T-cell (primary cell): ENCODE results near the gene MTARC1. TPM values are rescaled to one million over a fixed set of nuclear protein-coding genes. Genes with fewer than 3 reads are reported as not detected.

Source experiments
- ATAC-seq, 4 experiments: fragments of 200-7000 bp in 3 of 4; fragments of 150-1000 bp in 1 of 4; cut with Tn5 transposase; replicated peaks in 1 of 4; 1 replicate in 3 of 4; 2 replicates in 1 of 4; pipeline ENCODE4 v1.10.0; 2021; ENCODE audit warnings: moderate library complexity in 3 of 4, mild to moderate bottlenecking in 2 of 4, moderate number of reproducible peaks in 1 of 4
- CTCF ChIA-PET, 2 donors: fragments of 300-600 bp; sonication (Branson Sonifier 250); formaldehyde crosslinking; loops; one replicate each; lab custom pipeline; 2022; ENCODE audit warnings: antibody characterized with exemption in 2 of 2; lab: Charles Lee
- POLR2A ChIA-PET, 2 donors: fragments of 300-600 bp; sonication (Branson Sonifier 250); formaldehyde crosslinking; loops; one replicate each; lab custom pipeline; 2022; ENCODE audit warnings: antibody characterized with exemption in 2 of 2; lab: Charles Lee
- DNase-seq, 35 experiments: peaks; one replicate each; pipeline versions ENCODE4 v3.0.0 to v3.0.0-alpha.2; 2013 to 2023
- H3K27ac ChIP-seq: one replicate; pipeline ENCODE4 v1.5.1; 2013; ENCODE audit warnings: low read length
- H3K27me3 ChIP-seq, 2 experiments: replicated peaks in 1 of 2; 1 replicate in 1 of 2; 2 replicates in 1 of 2; pipeline versions ENCODE4 v1.6.1 to v1.7.0; 2013; ENCODE audit warnings: low read length in 1 of 2, mixed read lengths in 1 of 2; ENCODE audit not compliant: control insufficient read depth in 2 of 2, insufficient read depth in 2 of 2; ENCODE audit errors: extremely low read depth in 1 of 2
- H3K36me3 ChIP-seq, 2 donors: 1 replicate in 1 of 2; 2 replicates in 1 of 2; pipeline versions ENCODE4 v1.6.1 to v1.7.0; 2013; ENCODE audit warnings: low read length in 1 of 2; ENCODE audit not compliant: control insufficient read depth in 2 of 2, insufficient read depth in 1 of 2; ENCODE audit errors: extremely low read depth in 1 of 2
- H3K4me1 ChIP-seq, 2 experiments: 1 replicate in 1 of 2; 2 replicates in 1 of 2; pipeline versions ENCODE4 v1.6.1 to v1.7.0; 2013; ENCODE audit warnings: low read length in 2 of 2, mixed read lengths in 1 of 2; ENCODE audit not compliant: insufficient read depth in 2 of 2, control insufficient read depth in 1 of 2; ENCODE audit errors: extremely low read depth in 1 of 2
- H3K4me3 ChIP-seq, 2 donors: 1 replicate in 1 of 2; 2 replicates in 1 of 2; pipeline versions ENCODE4 v1.5.1 to v1.7.0; 2013; ENCODE audit warnings: mild to moderate bottlenecking in 2 of 2, low read length in 1 of 2, moderate library complexity in 1 of 2; ENCODE audit not compliant: control insufficient read depth in 1 of 2; ENCODE audit errors: extremely low read depth in 1 of 2
- H3K9me3 ChIP-seq: 2 replicates; pipeline ENCODE4 v1.7.0; 2013
- H3K27ac Mint-ChIP-seq, 2 donors: one replicate each; pipeline ENCODE4 v1.8.0; 2020 to 2021; ENCODE audit warnings: mild to moderate bottlenecking in 2 of 2, mixed read lengths in 2 of 2
- H3K27me3 Mint-ChIP-seq, 2 donors: one replicate each; pipeline ENCODE4 v1.8.0; 2021 to 2022; ENCODE audit warnings: mixed read lengths in 2 of 2
- H3K36me3 Mint-ChIP-seq: one replicate; pipeline ENCODE4 v1.8.0; 2021; ENCODE audit warnings: mixed read lengths
- H3K4me1 Mint-ChIP-seq, 3 donors: one replicate each; pipeline ENCODE4 v1.8.0; 2020 to 2022; ENCODE audit warnings: mixed read lengths in 3 of 3, mild to moderate bottlenecking in 1 of 3
- H3K4me3 Mint-ChIP-seq, 3 donors: one replicate each; pipeline ENCODE4 v1.8.0; 2020 to 2022; ENCODE audit warnings: mild to moderate bottlenecking in 3 of 3, mixed read lengths in 3 of 3, moderate library complexity in 3 of 3
- H3K9me3 Mint-ChIP-seq, 3 donors: one replicate each; pipeline ENCODE4 v1.8.0; 2020 to 2022; ENCODE audit warnings: mixed read lengths in 3 of 3
- WGBS: methylation state at CpG from one replicate; pipeline ENCODE4 v1.1.5; 2013; ENCODE audit warnings: missing lambda C conversion rate; ENCODE audit not compliant: insufficient coverage; 5-methylcytosine and 5-hydroxymethylcytosine counted together
- total RNA-seq, 35 experiments: library from RNA in 6 of 35; stranded (reverse) in 6 of 35; fragments of 120-200 nt in 1 of 35; gene quantifications; one replicate each; pipeline versions ENCODE4 v1.2.1 to v1.2.4 and lab custom pipeline; 2013 to 2026

Gene MTARC1
- total RNA-seq, 5 donors from 2014 or later (not counting 1 experiment from before 2014, with no cell fraction given), result 0.03 to 0.09 TPM; not detected in 3

- Histone ChIP-seq H3K27ac (no peak overlapping the region), H3K4me1 (peaks cover 0 to 4% of the 10 kb centered on the region in 2 experiments), H3K4me3 (no peak overlapping the region), H3K36me3 (no peaks in the 10 kb centered on the region), H3K27me3 (peaks cover 6 to 33% of the 10 kb centered on the region in 2 experiments), H3K9me3 (no peaks in the 10 kb centered on the region)
- CTCF ChIA-PET, result interaction anchor here in 1 of 2 donors (0.7 kb wide), 1 partner anchor 31 kb away, joined by 4 read pairs; no protein-coding TSS in a partner anchor
- 68% methylated on average over 5 of the region's 7 CpGs for WGBS
- no peak overlapping the region for H3K27ac Mint-ChIP-seq
- POLR2A ChIA-PET, result no interaction called here
- H3K4me1 Mint-ChIP-seq, result peaks cover 0 to 3% (median 0%) of the 10 kb centered on the region in 3 donors
- no peak for ATAC-seq
- no peaks in the 10 kb centered on the region for H3K9me3 Mint-ChIP-seq
- DNase-seq, result no peak
- H3K36me3 Mint-ChIP-seq, result no peaks in the 10 kb centered on the region
- H3K27me3 Mint-ChIP-seq, result peaks cover 27 to 47% of the 10 kb centered on the region in 2 donors
- H3K4me3 Mint-ChIP-seq, result no peak overlapping the region
These were observed 2.2 kb downstream of the MTARC1 start for GRCh38 chr1:220788900-220789299.

DNA sequence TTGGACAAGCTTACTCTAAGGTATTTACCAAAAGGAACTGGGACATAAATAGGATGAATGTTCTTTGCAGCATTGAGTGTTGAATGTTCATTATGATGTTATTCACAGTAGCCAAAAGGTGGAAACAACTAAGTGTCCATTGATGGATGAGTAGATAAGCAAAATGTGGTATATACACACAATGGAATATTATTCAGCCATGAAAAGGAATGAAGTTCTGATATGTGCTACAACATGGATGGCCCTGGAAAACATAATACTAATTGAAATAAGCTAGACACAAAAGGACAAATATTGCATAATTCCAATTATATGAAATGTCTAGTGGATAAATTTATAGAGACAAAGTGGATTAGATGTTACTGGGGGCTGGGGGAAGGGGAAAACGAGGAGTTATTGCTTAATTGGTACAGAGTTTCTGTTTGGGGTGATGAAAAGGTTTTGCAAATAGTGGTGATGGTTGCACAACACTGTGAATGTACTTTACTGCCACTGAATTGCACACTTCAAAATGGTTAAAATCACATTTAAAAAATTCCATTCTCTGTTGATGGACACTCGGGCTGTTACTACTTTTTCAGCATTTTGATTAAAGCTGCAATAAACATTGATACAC, 2.9 kb downstream of the MTARC1 start:
- Mint-ChIP-seq H3K4me3 (no peak overlapping the region), H3K4me1 (peaks cover 0 to 3% (median 0%) of the 10 kb centered on the region in 3 donors), H3K27me3 (peaks cover 20 to 41% of the 10 kb centered on the region in 2 donors), H3K36me3 (no peaks in the 10 kb centered on the region), H3K9me3 (no peaks in the 10 kb centered on the region), H3K27ac (no peak overlapping the region)
- no CpG with 5 or more reads among the region's 2 CpGs for WGBS
- Histone ChIP-seq H3K4me1 (peaks cover 0 to 4% of the 10 kb centered on the region in 2 experiments), H3K27ac (no peak overlapping the region), H3K36me3 (no peaks in the 10 kb centered on the region), H3K9me3 (no peaks in the 10 kb centered on the region), H3K27me3 (peaks cover 6 to 33% of the 10 kb centered on the region in 2 experiments), H3K4me3 (no peak overlapping the region)
- no peak for ATAC-seq
- DNase-seq, result no peak
- ChIA-PET POLR2A (no interaction called here), CTCF (no interaction called here)

GRCh38 chr1:220791285-220791684, 4.6 kb downstream of the MTARC1 start:
- Histone ChIP-seq H3K4me3 (no peak overlapping the region), H3K27ac (no peak overlapping the region), H3K9me3 (no peaks in the 10 kb centered on the region), H3K36me3 (no peaks in the 10 kb centered on the region), H3K27me3 (peaks cover 0 to 21% of the 10 kb centered on the region in 2 experiments), H3K4me1 (peaks cover 0 to 3% of the 10 kb centered on the region in 2 experiments)
- no peaks in the 10 kb centered on the region for H3K36me3 Mint-ChIP-seq
- no peak for DNase-seq
- 40% methylated on average over 2 of the region's 6 CpGs for WGBS
- peaks cover 0 to 2% (median 0%) of the 10 kb centered on the region in 3 donors for H3K4me1 Mint-ChIP-seq
- H3K27me3 Mint-ChIP-seq, result peaks cover 6 to 25% of the 10 kb centered on the region in 2 donors
- H3K4me3 Mint-ChIP-seq, result no peak overlapping the region
- no peaks in the 10 kb centered on the region for H3K9me3 Mint-ChIP-seq
- no peak overlapping the region for H3K27ac Mint-ChIP-seq
- ChIA-PET POLR2A (no interaction called here), CTCF (interaction anchor here in 1 of 2 donors (1.0 kb wide), 1 partner anchor 19 kb away, joined by 3 read pairs; no protein-coding TSS in a partner anchor)
- ATAC-seq, result peak in 1 of 4 experiments; percentile 13

GRCh38 chr1:220791956-220792355, 5.2 kb downstream of the MTARC1 start:
- Mint-ChIP-seq H3K4me1 (no peaks in the 10 kb centered on the region), H3K36me3 (no peaks in the 10 kb centered on the region), H3K27me3 (peaks cover 6 to 23% of the 10 kb centered on the region in 2 donors), H3K9me3 (no peaks in the 10 kb centered on the region), H3K27ac (no peak overlapping the region), H3K4me3 (no peak overlapping the region)
- POLR2A ChIA-PET, result no interaction called here
- Histone ChIP-seq H3K36me3 (no peaks in the 10 kb centered on the region), H3K9me3 (no peaks in the 10 kb centered on the region), H3K4me1 (no peaks in the 10 kb centered on the region), H3K4me3 (no peak overlapping the region), H3K27me3 (peaks cover 0 to 17% of the 10 kb centered on the region in 2 experiments), H3K27ac (no peak overlapping the region)
- 80% methylated on average over 4 of the region's 5 CpGs for WGBS
- CTCF ChIA-PET, result no interaction called here
- ATAC-seq, result no peak
- DNase-seq, result no peak

GRCh38 chr1:220796530-220796929, 9.8 kb downstream of the MTARC1 start:
- Histone ChIP-seq H3K9me3 (no peaks in the 10 kb centered on the region), H3K36me3 (no peaks in the 10 kb centered on the region), H3K27me3 (no peaks in the 10 kb centered on the region), H3K4me1 (no peaks in the 10 kb centered on the region), H3K4me3 (no peak overlapping the region), H3K27ac (no peak overlapping the region)
- no peaks in the 10 kb centered on the region for H3K9me3 Mint-ChIP-seq
- POLR2A ChIA-PET, result no interaction called here
- H3K4me1 Mint-ChIP-seq, result no peaks in the 10 kb centered on the region
- peaks cover 5 to 8% of the 10 kb centered on the region in 2 donors for H3K27me3 Mint-ChIP-seq
- H3K27ac Mint-ChIP-seq, result no peak overlapping the region
- H3K4me3 Mint-ChIP-seq, result no peak overlapping the region
- WGBS, result 87% methylated on average over 10 of the region's 10 CpGs
- ATAC-seq (no peak), DNase-seq (no peak)
- no peaks in the 10 kb centered on the region for H3K36me3 Mint-ChIP-seq
- CTCF ChIA-PET, result no interaction called here

GRCh38 chr1:220797044-220797443, 10.3 kb downstream of the MTARC1 start:
- H3K36me3 ChIP-seq, result no peaks in the 10 kb centered on the region

More at GRCh38 chr1:220797044-220797443, 10.3 kb downstream of the MTARC1 start:
- Histone ChIP-seq H3K4me1 (no peaks in the 10 kb centered on the region), H3K27ac (no peak overlapping the region), H3K9me3 (no peaks in the 10 kb centered on the region), H3K4me3 (no peak overlapping the region), H3K27me3 (no peaks in the 10 kb centered on the region)
- no peak for DNase-seq
- Mint-ChIP-seq H3K4me3 (no peak overlapping the region), H3K4me1 (no peaks in the 10 kb centered on the region), H3K27ac (no peak overlapping the region), H3K9me3 (no peaks in the 10 kb centered on the region), H3K27me3 (peaks cover 6 to 8% of the 10 kb centered on the region in 2 donors), H3K36me3 (no peaks in the 10 kb centered on the region)
- ChIA-PET POLR2A (no interaction called here), CTCF (no interaction called here)
- ATAC-seq, result no peak
